SK-N-SH (cell line): Measurements from ENCODE around the gene GPR6. TPM values are rescaled to one million over a fixed set of nuclear protein-coding genes. Genes with fewer than 3 reads are reported as not detected.

Experiments used
- CTCF ChIA-PET: fragments of 300-600, 350-600 bp; formaldehyde crosslinking; extraction: SDS; loops from one replicate; lab custom pipeline; 2021; lab: Yijun Ruan, JAX
- POLR2A ChIA-PET: fragments of 350-600 bp; sonication (Branson Sonifier 250); formaldehyde crosslinking; extraction: SDS; loops from one replicate; lab custom pipeline; 2020; ENCODE audit warnings: antibody characterized with exemption, inconsistent platforms; lab: Yijun Ruan, JAX
- DNase-seq: peaks from one replicate; pipeline ENCODE4 v3.0.0; 2012
- H2AFZ ChIP-seq: fragments of 200-600 bp; sonication (generic); 2 replicates; pipeline ENCODE4 v1.8.1; 2016; ENCODE audit warnings: antibody characterized with exemption, mild to moderate bottlenecking, low read depth
- H3F3A ChIP-seq: fragments of 200-600 bp; sonication (generic); replicated peaks from 2 replicates; pipeline ENCODE3; 2016; ENCODE audit warnings: antibody characterized with exemption, mild to moderate bottlenecking; ENCODE audit not compliant: insufficient read depth
- H3K27ac ChIP-seq, 2 experiments: fragments of 200-500 bp in 1 of 2; fragments of 200-600 bp in 1 of 2; sonication (Bioruptor generic) in 1 of 2; sonication (generic), shearing (Covaris generic) in 1 of 2; 2 replicates each; pipeline versions ENCODE4 v1.5.1 to v1.6.1; 2014 to 2016; ENCODE audit warnings: low read depth in 2 of 2, inconsistent platforms in 1 of 2, low read length in 1 of 2, mild to moderate bottlenecking in 1 of 2, mixed read lengths in 1 of 2
- H3K27me3 ChIP-seq: fragments of 200-600 bp; sonication (generic), shearing (Covaris generic); 2 replicates; pipeline ENCODE4 v1.6.1; 2016; ENCODE audit warnings: mixed run types; ENCODE audit not compliant: insufficient read depth
- H3K36me3 ChIP-seq, 2 experiments: fragments of 200-500 bp in 1 of 2; fragments of 200-600 bp in 1 of 2; sonication (Bioruptor generic) in 1 of 2; sonication (generic) in 1 of 2; replicated peaks in 1 of 2; 2 replicates each; pipeline versions ENCODE3 to v1.5.1; 2014 to 2016; ENCODE audit warnings: low read length in 1 of 2, mild to moderate bottlenecking in 1 of 2; ENCODE audit not compliant: insufficient read depth in 2 of 2, control insufficient read depth in 1 of 2
- H3K4me1 ChIP-seq, 2 experiments: fragments of 200-500 bp in 1 of 2; fragments of 200-600 bp in 1 of 2; sonication (Bioruptor generic) in 1 of 2; sonication (generic), shearing (Covaris generic) in 1 of 2; 2 replicates each; pipeline versions ENCODE4 v1.5.1 to v1.6.1; 2014 to 2016; ENCODE audit warnings: low read depth in 1 of 2, low read length in 1 of 2, mixed run types in 1 of 2; ENCODE audit not compliant: insufficient read depth in 2 of 2, control insufficient read depth in 1 of 2
- H3K4me2 ChIP-seq: fragments of 200-600 bp; sonication (generic), shearing (Covaris generic); 2 replicates; pipeline ENCODE4 v1.6.1; 2017; ENCODE audit warnings: mixed run types
- H3K4me3 ChIP-seq, 2 experiments: fragments of 200-500 bp in 1 of 2; fragments of 200-600 bp in 1 of 2; sonication (Bioruptor generic) in 1 of 2; sonication (generic), shearing (Covaris generic) in 1 of 2; 2 replicates each; pipeline versions ENCODE4 v1.5.1 to v1.8.1; 2014 to 2016; ENCODE audit warnings: low read depth in 2 of 2, inconsistent platforms in 1 of 2, low read length in 1 of 2, mild to moderate bottlenecking in 1 of 2, mixed read lengths in 1 of 2, moderate library complexity in 1 of 2
- H3K79me2 ChIP-seq: fragments of 200-600 bp; sonication (generic); 2 replicates; pipeline ENCODE4 v1.8.1; 2017; ENCODE audit warnings: mild to moderate bottlenecking; ENCODE audit not compliant: insufficient read depth
- H3K9ac ChIP-seq: fragments of 200-600 bp; sonication (generic); 2 replicates; pipeline ENCODE4 v1.6.1; 2017; ENCODE audit warnings: mixed run types
- H3K9me2 ChIP-seq: fragments of 200-600 bp; sonication (generic); 2 replicates; pipeline ENCODE4 v1.6.1; 2017; ENCODE audit warnings: mixed run types
- H3K9me3 ChIP-seq: fragments of 200-600 bp; sonication (generic); 2 replicates; pipeline ENCODE4 v1.6.1; 2017; ENCODE audit warnings: mixed run types, mild to moderate bottlenecking, moderate library complexity
- H4K20me1 ChIP-seq: fragments of 200-600 bp; sonication (generic); 2 replicates; pipeline ENCODE4 v1.6.1; 2017; ENCODE audit warnings: mild to moderate bottlenecking, mixed run types; ENCODE audit not compliant: insufficient read depth
- CHD2 ChIP-seq: fragments of 150-350 bp; IDR thresholded peaks from 2 replicates; pipeline ENCODE4 v1.6.1; 2018; ENCODE audit warnings: low read length; ENCODE audit not compliant: partially characterized antibody
- CTCF ChIP-seq: fragments of 200-600 bp; sonication (generic); IDR thresholded peaks from 2 replicates; pipeline ENCODE4 v1.6.1; 2017; ENCODE audit warnings: antibody characterized with exemption, mild to moderate bottlenecking, moderate library complexity
- ELF1 ChIP-seq: IDR thresholded peaks from 2 replicates; pipeline ENCODE4 v1.4.0; 2012
- FOXJ3 ChIP-seq: sonication (generic); formaldehyde crosslinking; IDR thresholded peaks from 2 replicates; pipeline ENCODE4 v1.5.1; 2020; ENCODE audit warnings: mild to moderate bottlenecking, missing genetic modification reagents
- FOXM1 ChIP-seq: IDR thresholded peaks from 2 replicates; pipeline ENCODE4 v1.4.0; 2012; ENCODE audit warnings: low read depth, mild to moderate bottlenecking
- GABPA ChIP-seq: IDR thresholded peaks from 2 replicates; pipeline ENCODE4 v1.4.0; 2012; ENCODE audit warnings: low read depth, mild to moderate bottlenecking
- RAD21 ChIP-seq: IDR thresholded peaks from 2 replicates; pipeline ENCODE4 v1.6.1; 2012; ENCODE audit warnings: mild to moderate bottlenecking, low read length
- RFX5 ChIP-seq: IDR thresholded peaks from 2 replicates; pipeline ENCODE4 v1.6.1; 2012; ENCODE audit warnings: mild to moderate bottlenecking, improper control_type of control experiment, low read length
- RXRA ChIP-seq: IDR thresholded peaks from 2 replicates; pipeline ENCODE4 v1.4.0; 2012; ENCODE audit warnings: low read depth, mild to moderate bottlenecking, borderline replicate concordance
- YY1 ChIP-seq: IDR thresholded peaks from 2 replicates; pipeline ENCODE4 v1.4.0; 2012; ENCODE audit warnings: low read depth, mild to moderate bottlenecking
- WGBS: methylation state at CpG from one replicate; pipeline ENCODE4 v1.1.6; 2017; ENCODE audit warnings: low lambda C conversion rate; 5-methylcytosine and 5-hydroxymethylcytosine counted together
- polyA plus RNA-seq, 3 experiments: library from polyadenylated mRNA; depleted of rRNA; stranded (reverse); fragments of >200 nt; gene quantifications; 2 replicates each; pipeline ENCODE4 v1.2.3, GENCODE V29; 2012
- TF ChIP-seq, protein P1 (sequence below): fragments of 150-350 bp; IDR thresholded peaks from 2 replicates; pipeline ENCODE4 v1.6.1; 2016; ENCODE audit warnings: mild to moderate bottlenecking, low read depth, low read length
- TF ChIP-seq, protein P2 (sequence below): IDR thresholded peaks from 2 replicates; pipeline ENCODE4 v1.4.0; 2012; ENCODE audit warnings: low read depth
- TF ChIP-seq, protein P3 (sequence below): fragments of 150-350 bp; IDR thresholded peaks from 2 replicates; pipeline ENCODE4 v1.6.1; 2017; ENCODE audit warnings: antibody characterized with exemption, low read length, low read depth, borderline replicate concordance

GPR6 gene
- polyA plus RNA-seq, 1 of the 3 experiments (the other 2 are of a cell fraction), result not detected

DNA sequence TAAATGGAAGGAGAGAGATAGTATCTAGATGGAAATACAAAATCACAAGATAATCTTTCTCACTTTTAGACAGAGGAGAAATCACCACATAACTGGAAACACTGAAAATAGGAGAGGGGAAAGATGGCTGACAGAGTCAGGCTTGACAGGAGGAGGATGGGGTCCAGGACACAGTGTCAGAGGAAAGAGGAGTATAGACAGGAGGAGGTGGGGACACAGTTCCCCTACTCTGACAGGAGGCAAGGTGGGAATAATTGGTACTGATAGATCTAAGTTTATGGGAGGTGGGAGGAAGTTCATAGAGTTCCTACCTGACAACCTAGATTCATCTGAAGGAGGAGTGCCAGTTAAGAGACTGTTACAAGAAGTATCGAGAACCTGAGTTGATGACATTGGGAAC, 9.1 kb downstream of the GPR6 start:
- H3K4me2 ChIP-seq, result no peak overlapping the region
- H3K79me2 ChIP-seq, result no peaks in the 10 kb centered on the region
- ChIA-PET POLR2A (no interaction called here), CTCF (interaction anchor here (1.0 kb wide), 1 partner anchor 52 kb away, joined by 3 read pairs; no protein-coding TSS in a partner anchor)
- WGBS, result 32% methylated on average over 1 of the region's 1 CpG
- H3K9me2 ChIP-seq, result no peaks in the 10 kb centered on the region
- no peaks in the 10 kb centered on the region for H3K4me1 ChIP-seq
- H3K36me3 ChIP-seq, result no peaks in the 10 kb centered on the region
- TF ChIP-seq RAD21, result no peak
- no peak for TF ChIP-seq CHD2
- TF ChIP-seq CTCF, result no peak
- TF ChIP-seq, protein P1, sequence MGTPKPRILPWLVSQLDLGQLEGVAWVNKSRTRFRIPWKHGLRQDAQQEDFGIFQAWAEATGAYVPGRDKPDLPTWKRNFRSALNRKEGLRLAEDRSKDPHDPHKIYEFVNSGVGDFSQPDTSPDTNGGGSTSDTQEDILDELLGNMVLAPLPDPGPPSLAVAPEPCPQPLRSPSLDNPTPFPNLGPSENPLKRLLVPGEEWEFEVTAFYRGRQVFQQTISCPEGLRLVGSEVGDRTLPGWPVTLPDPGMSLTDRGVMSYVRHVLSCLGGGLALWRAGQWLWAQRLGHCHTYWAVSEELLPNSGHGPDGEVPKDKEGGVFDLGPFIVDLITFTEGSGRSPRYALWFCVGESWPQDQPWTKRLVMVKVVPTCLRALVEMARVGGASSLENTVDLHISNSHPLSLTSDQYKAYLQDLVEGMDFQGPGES, result no peak
- TF ChIP-seq, protein P2, sequence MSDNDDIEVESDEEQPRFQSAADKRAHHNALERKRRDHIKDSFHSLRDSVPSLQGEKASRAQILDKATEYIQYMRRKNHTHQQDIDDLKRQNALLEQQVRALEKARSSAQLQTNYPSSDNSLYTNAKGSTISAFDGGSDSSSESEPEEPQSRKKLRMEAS, result no peak
- no peak for TF ChIP-seq RFX5
- TF ChIP-seq ELF1, result no peak
- TF ChIP-seq FOXM1, result no peak
- no peak for TF ChIP-seq FOXJ3 (CRISPR knock-in tag)
- TF ChIP-seq GABPA, result no peak
- TF ChIP-seq YY1, result no peak
- no peak for TF ChIP-seq RXRA
- TF ChIP-seq, protein P3, sequence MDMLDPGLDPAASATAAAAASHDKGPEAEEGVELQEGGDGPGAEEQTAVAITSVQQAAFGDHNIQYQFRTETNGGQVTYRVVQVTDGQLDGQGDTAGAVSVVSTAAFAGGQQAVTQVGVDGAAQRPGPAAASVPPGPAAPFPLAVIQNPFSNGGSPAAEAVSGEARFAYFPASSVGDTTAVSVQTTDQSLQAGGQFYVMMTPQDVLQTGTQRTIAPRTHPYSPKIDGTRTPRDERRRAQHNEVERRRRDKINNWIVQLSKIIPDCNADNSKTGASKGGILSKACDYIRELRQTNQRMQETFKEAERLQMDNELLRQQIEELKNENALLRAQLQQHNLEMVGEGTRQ, result no peak
- no peaks in the 10 kb centered on the region for H3K27me3 ChIP-seq
- H3K27ac ChIP-seq, result no peak overlapping the region
- H3K9me3 ChIP-seq, result no peaks in the 10 kb centered on the region
- no peaks in the 10 kb centered on the region for H4K20me1 ChIP-seq
- no peak overlapping the region for H3K4me3 ChIP-seq
- DNase-seq, result no peak
- no peaks in the 10 kb centered on the region for H3F3A ChIP-seq
- no peak overlapping the region for H2AFZ ChIP-seq
- no peak overlapping the region for H3K9ac ChIP-seq
